HTERT RPE-1 (cell line): ENCODE results near the gene ISG15.
"Not testable (repeated sequence)": the region's sequence is repeated elsewhere in the genome, so short reads cannot be mapped to it uniquely, and the experiment has no call there.

Experiments used
- in situ Hi-C: fragments of 300-500 bp; cut with MboI; formaldehyde crosslinking; loops from 4 replicates; pipeline ENCODE4 v1.14.3; 2020; ENCODE audit warnings: low sequenced_read_pairs

Gene ISG15

DNA sequence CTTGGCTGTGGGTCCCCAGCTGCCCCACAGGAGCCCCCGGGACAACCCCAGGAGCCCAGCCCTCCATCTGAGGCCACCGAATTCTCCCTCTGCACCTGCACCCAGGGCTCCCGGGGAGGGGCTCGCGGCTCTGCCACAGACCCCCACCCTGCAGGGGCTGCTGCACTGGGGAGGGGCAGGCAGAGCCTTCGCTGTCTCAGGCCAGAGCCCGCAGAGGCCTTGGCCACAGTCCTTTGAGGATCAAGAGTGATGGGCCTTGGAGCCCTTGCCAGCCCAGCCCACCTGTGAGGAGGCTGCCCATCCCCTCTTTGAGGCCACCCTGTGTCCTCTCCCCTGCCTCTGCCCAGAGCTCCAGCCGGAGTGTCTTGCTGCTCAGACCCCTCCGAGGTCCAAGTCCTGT, 37.9 kb upstream of the ISG15 start:
- in situ Hi-C loops: no loop called here

GRCh38 chr1:975896-976683, 37.2 kb upstream of the ISG15 start:
- in situ Hi-C loops: no loop called here

- in situ Hi-C loops: not testable (repeated sequence)
These were observed 36.5 kb upstream of the ISG15 start for GRCh38 chr1:976791-977190.

DNA sequence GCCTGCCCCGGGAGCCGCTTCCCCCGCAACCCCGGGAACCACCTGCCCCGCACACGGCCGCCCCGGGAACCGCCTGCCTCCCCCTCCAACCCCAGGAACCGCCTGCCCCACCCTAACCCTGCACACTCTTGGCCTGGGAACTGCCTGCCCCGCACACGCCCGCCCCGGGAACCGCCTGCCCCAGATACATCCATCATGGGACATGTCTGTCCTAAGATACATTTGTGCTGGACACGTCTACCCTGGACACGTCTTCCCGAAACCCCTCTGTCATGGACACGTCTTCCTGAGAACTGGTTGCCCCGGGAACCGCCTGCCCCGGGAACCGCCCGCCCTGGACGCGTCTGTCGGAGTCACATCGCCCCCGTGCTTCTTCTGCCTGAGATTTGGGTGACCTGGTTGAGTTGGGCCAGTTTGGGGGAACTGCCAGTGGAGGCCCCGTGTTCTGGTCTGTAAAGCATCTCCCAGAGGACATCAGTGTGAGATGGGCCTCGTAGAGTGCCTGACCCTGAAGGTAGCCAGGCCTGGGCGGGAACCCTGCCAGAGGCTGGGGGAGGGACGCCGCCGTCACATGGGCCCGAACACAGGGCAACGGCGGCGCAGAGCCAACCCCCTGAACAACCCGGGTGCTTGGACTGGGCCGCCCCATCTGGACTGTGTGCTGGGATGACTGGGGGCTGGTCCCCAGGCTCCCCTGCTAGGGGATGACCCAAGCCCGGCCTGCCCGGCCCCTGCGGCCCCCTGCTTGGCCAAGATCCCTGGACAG, 35.0 kb upstream of the ISG15 start:
- in situ Hi-C loops: no loop called here

GRCh38 chr1:978835-979743, 34.2 kb upstream of the ISG15 start:
- in situ Hi-C loops: no loop called here

DNA sequence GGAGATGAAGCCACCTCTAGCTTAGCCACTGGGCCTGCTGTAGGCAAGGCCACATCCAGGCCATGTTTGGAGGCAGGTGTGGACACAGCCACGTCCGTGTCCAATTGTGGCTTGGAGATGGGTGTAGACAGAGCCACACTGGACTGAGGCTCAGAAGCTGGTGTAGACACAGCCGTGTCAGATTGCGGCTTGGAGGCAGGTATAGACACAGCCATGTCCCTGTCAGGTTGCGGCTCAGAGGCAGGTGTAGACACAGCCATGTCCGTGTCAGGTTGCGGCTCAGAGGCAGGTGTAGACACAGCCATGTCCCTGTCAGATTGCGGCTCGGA, 33.6 kb upstream of the ISG15 start:
- in situ Hi-C loops: no loop called here

DNA sequence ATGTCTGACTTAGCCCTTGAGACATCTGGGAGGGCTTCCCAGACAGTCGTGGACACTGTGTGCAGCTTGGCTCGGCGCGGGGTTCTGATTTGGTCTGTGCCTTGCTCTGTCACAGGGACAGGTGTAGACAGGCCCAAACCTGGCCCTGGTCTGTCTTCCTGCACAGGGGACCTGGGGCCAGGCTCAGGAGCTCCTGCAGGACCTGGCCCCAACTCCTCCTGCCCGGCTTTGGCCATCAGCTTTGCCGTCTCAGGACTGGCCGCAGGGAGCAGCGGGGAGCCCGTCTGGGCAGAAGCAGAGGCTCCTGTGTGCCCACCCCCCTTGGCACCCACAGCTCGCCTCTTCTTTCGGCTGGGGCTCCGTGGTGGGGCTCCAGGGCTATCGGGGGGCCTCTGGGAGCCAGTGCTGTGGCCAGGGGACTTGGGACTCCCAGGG, 33.1 kb upstream of the ISG15 start:
- in situ Hi-C loops: no loop called here

DNA sequence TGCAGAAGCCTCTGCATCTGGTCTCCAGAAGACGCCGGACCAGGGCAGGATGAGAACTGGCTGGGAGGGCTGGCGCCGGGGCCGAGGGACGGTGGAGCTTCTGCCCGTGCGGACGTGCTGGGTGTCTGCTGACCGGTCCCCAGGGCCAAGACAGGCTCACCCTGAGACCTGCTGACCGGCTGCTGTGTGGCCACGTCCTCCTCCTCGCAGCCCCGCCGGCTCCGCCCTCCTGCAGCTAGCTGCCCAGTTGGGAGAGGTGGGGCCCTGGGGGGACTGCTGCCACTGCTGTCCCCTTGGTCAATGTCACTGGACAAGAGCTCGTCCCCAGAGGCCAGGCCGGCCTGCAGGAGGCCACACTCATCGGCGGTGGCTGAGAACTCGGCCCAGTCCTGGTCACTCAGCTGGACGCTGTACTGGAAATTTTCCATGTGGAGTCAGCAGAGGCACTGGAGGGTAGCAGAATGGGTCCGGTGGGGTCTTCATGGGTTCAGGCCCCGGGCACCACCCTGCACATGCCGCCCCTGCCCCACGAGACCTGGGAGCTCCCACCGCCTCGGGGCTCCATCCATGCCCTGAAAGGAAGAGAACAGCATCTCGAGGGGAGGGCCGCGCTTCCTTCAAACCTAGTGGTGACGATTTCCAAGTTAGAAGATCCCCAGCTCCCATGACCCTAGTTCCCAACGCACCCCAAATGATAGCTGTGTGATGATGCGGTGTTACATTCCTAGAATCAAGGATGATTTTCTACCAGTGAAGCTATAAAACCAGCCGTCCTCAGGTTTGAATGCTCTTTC, 32.5 kb upstream of the ISG15 start:
- in situ Hi-C loops: no loop called here

DNA sequence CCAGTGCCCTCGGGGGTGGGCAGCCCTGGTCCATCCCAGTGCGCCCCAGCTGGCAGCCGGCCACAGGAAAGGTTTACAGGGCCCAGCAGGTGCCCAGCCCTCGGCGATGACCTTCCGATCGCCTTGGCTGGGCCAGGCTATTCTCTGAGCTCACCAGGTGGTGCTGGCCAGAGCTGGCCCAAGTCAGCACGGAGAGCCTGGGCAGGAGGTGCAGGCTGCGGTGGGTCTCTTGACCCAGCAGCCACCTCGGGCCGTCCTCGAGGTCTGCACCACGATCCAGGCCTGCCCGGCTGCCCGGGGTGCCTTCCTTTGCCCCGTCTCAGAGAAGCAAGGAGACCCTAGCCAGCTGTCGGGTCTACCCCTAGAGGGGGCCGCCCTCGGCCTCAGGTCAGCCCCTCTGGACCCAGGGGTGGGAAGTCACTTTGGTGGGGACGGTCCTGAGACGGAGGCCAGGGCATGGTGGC, 31.8 kb upstream of the ISG15 start:
- in situ Hi-C loops: no loop called here

DNA sequence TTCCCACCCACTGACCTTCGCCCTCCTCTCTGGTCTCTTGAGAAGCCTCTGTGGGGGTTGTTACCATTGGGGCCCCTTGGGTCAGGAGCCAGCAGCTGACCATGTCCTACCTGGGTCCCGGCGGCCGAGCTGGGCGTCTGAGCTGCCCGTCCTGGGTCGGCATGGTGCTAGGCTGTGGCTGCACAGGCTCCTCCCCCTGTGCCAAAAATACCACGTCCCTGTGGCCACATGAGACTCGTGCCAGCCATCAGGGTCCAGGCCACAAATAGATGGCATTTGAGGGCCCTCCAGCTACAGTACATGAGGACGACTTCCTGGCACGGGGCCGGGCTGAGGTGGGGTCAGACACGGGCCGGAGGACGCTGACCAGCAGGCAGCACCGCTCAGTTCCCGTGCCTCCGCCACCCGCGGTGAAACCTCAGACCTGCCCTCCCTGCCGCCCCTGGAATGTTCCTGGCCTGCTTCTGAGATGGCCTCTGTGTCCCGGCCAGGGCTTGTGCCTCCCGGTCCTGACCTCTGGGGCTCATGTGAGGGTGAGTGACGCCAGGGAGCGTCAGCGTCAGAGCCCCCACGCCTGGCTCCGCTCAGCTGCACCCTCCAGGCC, 31.2 kb upstream of the ISG15 start, which contains the start of gene PERM1:
Gene PERM1 (minus strand): TSS at position 139 of the 604 bp plus-strand sequence. CDS start 1,064 bp downstream, outside the sequence.
- in situ Hi-C loops: no loop called here

DNA sequence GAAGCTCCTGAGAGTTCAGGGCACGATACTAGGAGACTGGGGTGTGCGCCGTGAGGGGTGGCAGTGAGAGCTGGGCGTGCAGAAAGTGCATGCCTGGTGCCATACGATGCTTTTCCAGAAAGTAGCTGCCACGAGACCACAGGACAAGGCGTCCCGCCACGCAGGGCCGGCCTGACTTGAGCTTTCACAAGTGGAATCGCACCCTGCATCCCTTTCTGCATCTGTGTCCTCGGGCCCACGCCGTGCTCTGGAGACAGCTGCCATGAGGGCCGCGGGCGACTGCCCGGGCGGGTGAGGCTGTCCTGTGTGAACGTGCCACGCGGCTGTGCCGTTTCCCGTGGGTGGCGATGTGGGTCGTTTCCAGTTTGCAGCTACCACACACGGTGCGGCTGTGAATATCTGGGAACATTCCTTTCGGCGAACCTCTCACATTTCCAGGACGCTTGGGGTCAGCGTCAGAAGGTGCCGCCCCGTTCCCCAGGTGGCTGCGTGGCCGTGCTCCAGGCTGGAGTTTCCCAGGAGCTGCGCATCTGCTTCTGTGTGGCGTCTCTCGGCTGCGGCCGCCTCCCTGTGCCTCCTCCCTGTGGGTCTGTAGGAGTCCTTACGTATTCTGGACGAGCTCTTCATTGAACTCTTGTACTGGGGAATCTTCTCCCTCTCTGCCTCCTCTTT, 30.4 kb upstream of the ISG15 start:
- in situ Hi-C loops: no loop called here

- in situ Hi-C loops: no loop called here
These were observed 29.4 kb upstream of the ISG15 start for GRCh38 chr1:983798-984475.

- in situ Hi-C loops: no loop called here
These were observed 28.9 kb upstream of the ISG15 start for GRCh38 chr1:984476-984814.

DNA sequence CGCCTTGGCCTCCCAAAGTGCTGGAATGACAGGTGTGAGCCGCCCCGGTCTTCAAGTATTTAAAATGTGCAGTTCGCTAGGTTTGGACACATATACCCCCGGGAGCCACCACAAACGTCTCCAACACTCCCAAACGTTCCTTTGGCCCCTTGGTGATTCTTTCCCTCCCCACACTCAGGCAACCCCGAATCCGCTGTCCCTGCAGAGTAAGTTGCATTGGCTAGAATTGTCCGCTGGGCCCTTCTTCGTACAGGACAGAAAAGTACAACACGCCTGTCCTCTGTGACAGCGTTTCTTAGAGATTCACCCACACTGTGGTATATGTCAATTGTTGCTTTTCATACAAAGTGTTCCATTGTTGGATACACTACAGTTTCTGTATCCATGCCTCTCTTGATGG, 28.2 kb upstream of the ISG15 start:
- in situ Hi-C loops: no loop called here

- in situ Hi-C loops: not testable (repeated sequence)
These were observed 25.2 kb upstream of the ISG15 start for GRCh38 chr1:988061-988460.

DNA sequence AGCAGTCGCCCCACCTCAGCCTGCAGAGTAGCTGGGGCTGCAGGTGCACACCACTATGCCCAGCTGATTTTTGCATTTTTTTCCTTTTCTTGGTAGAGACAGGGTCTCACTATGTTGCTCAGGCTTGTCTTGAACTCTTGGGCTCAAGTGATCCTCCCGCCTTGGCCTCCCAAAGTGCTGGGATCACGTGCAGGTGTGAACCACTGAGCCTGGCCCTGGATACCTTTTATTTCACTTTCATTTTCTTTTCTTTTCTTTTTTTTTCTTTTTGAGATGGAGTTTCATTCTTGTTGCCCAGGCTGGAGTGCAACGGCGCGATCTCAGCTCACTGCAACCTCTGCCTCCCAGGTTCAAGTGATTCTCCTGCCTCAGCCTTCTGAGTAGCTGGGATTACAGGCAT, 22.0 kb upstream of the ISG15 start:
- in situ Hi-C loops: not testable (repeated sequence)

DNA sequence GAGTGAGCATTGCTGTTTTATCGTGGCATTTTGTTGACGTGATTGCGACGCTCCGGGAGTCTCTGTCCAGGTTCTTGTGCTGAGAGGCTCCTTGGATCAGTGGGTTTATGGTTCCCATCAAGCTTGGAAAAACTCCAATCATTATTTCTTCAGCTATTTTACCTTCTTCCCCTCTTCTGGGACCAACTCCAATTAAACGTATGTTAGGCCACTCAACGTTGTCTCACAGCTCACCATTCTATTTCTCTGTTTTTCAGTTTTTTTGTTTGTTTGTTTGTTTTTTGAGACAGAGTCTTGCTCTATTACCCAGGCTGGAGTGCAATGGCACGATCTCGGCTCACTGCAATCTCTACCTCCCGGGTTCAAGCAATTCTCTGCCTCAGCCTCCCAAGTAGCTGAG, 21.4 kb upstream of the ISG15 start:
- in situ Hi-C loops: no loop called here

DNA sequence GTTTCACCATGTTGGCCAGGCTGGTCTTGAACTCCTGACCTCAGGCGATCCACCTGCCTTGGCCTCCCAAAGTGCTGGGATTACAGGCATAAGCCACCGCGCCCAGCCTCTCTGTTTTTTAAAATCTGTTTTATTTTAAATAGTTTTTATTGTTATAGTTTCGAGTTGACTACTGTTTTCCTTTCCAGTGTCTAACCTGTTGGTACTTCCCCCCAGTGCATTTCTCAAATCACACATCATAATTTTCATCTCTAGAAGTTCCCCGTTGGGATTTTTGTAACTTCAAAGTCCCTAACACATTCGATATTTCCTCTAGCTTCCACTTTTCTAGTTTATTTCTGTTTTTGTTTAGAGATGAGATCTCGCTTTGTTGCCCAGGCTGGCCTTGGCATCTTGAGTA, 20.9 kb upstream of the ISG15 start:
- in situ Hi-C loops: no loop called here

DNA sequence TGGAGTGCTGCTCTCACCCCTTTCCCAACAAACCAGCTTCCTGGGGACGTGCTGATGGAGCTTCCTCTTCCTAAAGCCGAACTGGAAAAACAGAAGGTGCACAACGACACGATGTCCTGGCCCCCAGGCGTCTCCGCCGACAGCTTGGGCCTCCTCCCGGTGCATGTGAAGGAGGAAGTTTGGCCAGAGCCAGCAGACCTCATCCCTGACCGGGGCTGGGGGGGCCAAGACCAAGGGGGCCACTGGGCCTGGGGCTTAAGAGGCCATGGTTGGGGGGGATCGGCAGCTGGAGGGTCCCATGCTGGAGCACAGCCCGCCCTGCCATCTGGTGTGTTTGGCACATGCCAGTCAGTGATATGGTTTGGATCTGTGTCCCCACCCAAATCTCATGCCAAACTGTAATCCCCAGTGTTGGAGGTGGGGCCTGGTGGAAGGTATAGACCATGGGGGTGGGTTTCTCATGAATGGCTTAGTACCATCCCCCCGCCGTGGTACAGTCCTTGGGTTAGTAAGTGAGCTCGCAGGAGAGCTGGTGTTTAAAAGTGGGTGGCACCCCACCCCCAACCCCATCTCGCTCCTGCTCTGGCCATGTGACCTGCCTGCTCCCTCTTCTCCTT, 19.8 kb upstream of the ISG15 start:
- in situ Hi-C loops: no loop called here
